Stimulated activated naive CD8-positive, alpha-beta T cell treated with anti-CD3 and anti-CD28 coated beads, Interleukin-15, Interleukin-2, amounts not matched to agents 100 ng/mL and 50 ng/mL, for 24 hours (primary cell): Measurements from ENCODE around the gene ABCC2.
"Not testable (repeated sequence)": the region's sequence is repeated elsewhere in the genome, so short reads cannot be mapped to it uniquely, and the experiment has no call there.

ENCODE experiments used
- H3K27ac Mint-ChIP-seq: one replicate; pipeline ENCODE4 v1.8.0; 2021; ENCODE audit warnings: mild to moderate bottlenecking, mixed read lengths
- H3K27me3 Mint-ChIP-seq: one replicate; pipeline ENCODE4 v1.8.0; 2021; ENCODE audit warnings: mixed read lengths
- H3K36me3 Mint-ChIP-seq: one replicate; pipeline ENCODE4 v1.8.0; 2021; ENCODE audit warnings: low read depth, mixed read lengths
- H3K4me1 Mint-ChIP-seq: one replicate; pipeline ENCODE4 v1.8.0; 2021; ENCODE audit warnings: low read depth, mixed read lengths
- H3K4me3 Mint-ChIP-seq: one replicate; pipeline ENCODE4 v1.8.0; 2021; ENCODE audit warnings: mild to moderate bottlenecking, mixed read lengths
- H3K9me3 Mint-ChIP-seq: one replicate; pipeline ENCODE4 v1.8.0; 2021; ENCODE audit warnings: mixed read lengths

ABCC2 gene

GRCh38 chr10:99870123-99870730 is 87.8 kb downstream of the ABCC2 start:
- H3K27ac Mint-ChIP-seq: peak overlapping the region; percentile 81
- H3K4me1 Mint-ChIP-seq: peaks cover 24% of the 10 kb centered on the region
- peaks cover 80% of the 10 kb centered on the region for H3K27me3 Mint-ChIP-seq

GRCh38 chr10:99872367-99873162 is 90.1 kb downstream of the ABCC2 start:
- peaks cover 68% of the 10 kb centered on the region for H3K27me3 Mint-ChIP-seq
- H3K27ac Mint-ChIP-seq: no peak overlapping the region
- peaks cover 24% of the 10 kb centered on the region for H3K4me1 Mint-ChIP-seq
- H3K36me3 Mint-ChIP-seq: peaks cover 26% of the 10 kb centered on the region
- H3K9me3 Mint-ChIP-seq: peaks cover 6% of the 10 kb centered on the region
- no peak overlapping the region for H3K4me3 Mint-ChIP-seq

More at GRCh38 chr10:99870123-99870730, 87.8 kb downstream of the ABCC2 start:
- H3K9me3 Mint-ChIP-seq: peaks cover 17% of the 10 kb centered on the region
- peak overlapping the region; percentile 60 for H3K4me3 Mint-ChIP-seq
- H3K36me3 Mint-ChIP-seq: peaks cover 12% of the 10 kb centered on the region

GRCh38 chr10:99873846-99874245 is 91.4 kb downstream of the ABCC2 start:
- Mint-ChIP-seq H3K36me3 (peaks cover 30% of the 10 kb centered on the region), H3K27me3 (peaks cover 57% of the 10 kb centered on the region), H3K9me3 (no peaks in the 10 kb centered on the region), H3K4me3 (no peak overlapping the region), H3K4me1 (peaks cover 24% of the 10 kb centered on the region), H3K27ac (no peak overlapping the region)

GRCh38 chr10:99874341-99875085 is 92.1 kb downstream of the ABCC2 start:
- Mint-ChIP-seq H3K4me1 (peaks cover 23% of the 10 kb centered on the region), H3K27me3 (peaks cover 52% of the 10 kb centered on the region), H3K36me3 (peaks cover 34% of the 10 kb centered on the region), H3K9me3 (no peaks in the 10 kb centered on the region), H3K27ac (no peak overlapping the region), H3K4me3 (no peak overlapping the region)

GRCh38 chr10:99875473-99875872 is 93.0 kb downstream of the ABCC2 start:
- Mint-ChIP-seq H3K36me3 (peaks cover 43% of the 10 kb centered on the region), H3K27me3 (peaks cover 43% of the 10 kb centered on the region), H3K9me3 (no peaks in the 10 kb centered on the region), H3K27ac (no peak overlapping the region), H3K4me3 (no peak overlapping the region), H3K4me1 (peaks cover 13% of the 10 kb centered on the region)

GRCh38 chr10:99880080-99880835 is 97.8 kb downstream of the ABCC2 start:
- Mint-ChIP-seq H3K36me3 (peaks cover 58% of the 10 kb centered on the region), H3K9me3 (no peaks in the 10 kb centered on the region), H3K4me1 (no peaks in the 10 kb centered on the region), H3K27ac (no peak overlapping the region), H3K27me3 (peaks cover 11% of the 10 kb centered on the region), H3K4me3 (no peak overlapping the region)

GRCh38 chr10:99881371-99881770 is 98.9 kb downstream of the ABCC2 start:
- no peaks in the 10 kb centered on the region for H3K9me3 Mint-ChIP-seq
- no peak overlapping the region for H3K4me3 Mint-ChIP-seq
- no peak overlapping the region for H3K27ac Mint-ChIP-seq
- H3K4me1 Mint-ChIP-seq: no peaks in the 10 kb centered on the region
- peaks cover under 1% of the 10 kb centered on the region for H3K27me3 Mint-ChIP-seq
- peaks cover 55% of the 10 kb centered on the region for H3K36me3 Mint-ChIP-seq

GRCh38 chr10:99883523-99883922 is 101.1 kb downstream of the ABCC2 start:
- no peak overlapping the region for H3K4me3 Mint-ChIP-seq
- no peak overlapping the region for H3K27ac Mint-ChIP-seq
- H3K4me1 Mint-ChIP-seq: no peaks in the 10 kb centered on the region
- H3K27me3 Mint-ChIP-seq: no peaks in the 10 kb centered on the region
- H3K36me3 Mint-ChIP-seq: peaks cover 39% of the 10 kb centered on the region
- no peaks in the 10 kb centered on the region for H3K9me3 Mint-ChIP-seq

- H3K27ac Mint-ChIP-seq: no peak overlapping the region
- H3K27me3 Mint-ChIP-seq: no peaks in the 10 kb centered on the region
- peaks cover 18% of the 10 kb centered on the region for H3K36me3 Mint-ChIP-seq
- no peaks in the 10 kb centered on the region for H3K4me1 Mint-ChIP-seq
- no peaks in the 10 kb centered on the region for H3K9me3 Mint-ChIP-seq
- H3K4me3 Mint-ChIP-seq: no peak overlapping the region
Observed at GRCh38 chr10:99888622-99889021, 106.2 kb downstream of the ABCC2 start.

- peaks cover 27% of the 10 kb centered on the region for H3K36me3 Mint-ChIP-seq
- H3K27me3 Mint-ChIP-seq: no peaks in the 10 kb centered on the region
- H3K4me3 Mint-ChIP-seq: no peak overlapping the region
- H3K9me3 Mint-ChIP-seq: no peaks in the 10 kb centered on the region
- no peaks in the 10 kb centered on the region for H3K4me1 Mint-ChIP-seq
- no peak overlapping the region for H3K27ac Mint-ChIP-seq
Observed at GRCh38 chr10:99894613-99895012, 112.2 kb downstream of the ABCC2 start.

GRCh38 chr10:99895066-99895465 is 112.6 kb downstream of the ABCC2 start:
- H3K4me1 Mint-ChIP-seq, H3K27me3 Mint-ChIP-seq, H3K27ac Mint-ChIP-seq, H3K9me3 Mint-ChIP-seq, H3K4me3 Mint-ChIP-seq: not testable (repeated sequence)
- H3K36me3 Mint-ChIP-seq: peaks cover 27% of the 10 kb centered on the region

GRCh38 chr10:99895867-99896266 is 113.4 kb downstream of the ABCC2 start:
- H3K4me1 Mint-ChIP-seq: no peaks in the 10 kb centered on the region
- H3K36me3 Mint-ChIP-seq: peaks cover 27% of the 10 kb centered on the region
- no peak overlapping the region for H3K27ac Mint-ChIP-seq
- no peaks in the 10 kb centered on the region for H3K9me3 Mint-ChIP-seq
- H3K4me3 Mint-ChIP-seq: no peak overlapping the region
- no peaks in the 10 kb centered on the region for H3K27me3 Mint-ChIP-seq
